NT2/D1 (cell line): ENCODE measurements around the gene SS18L1.

ENCODE experiments used
- YY1 ChIP-seq: IDR thresholded peaks from 2 replicates; pipeline ENCODE4 v1.6.1; 2011; ENCODE audit not compliant: insufficient read length, insufficient read depth
- ZNF274 ChIP-seq: IDR thresholded peaks from 2 replicates; pipeline ENCODE4 v1.6.1; 2011; ENCODE audit warnings: mild to moderate bottlenecking, low read depth, low read length

DNA sequence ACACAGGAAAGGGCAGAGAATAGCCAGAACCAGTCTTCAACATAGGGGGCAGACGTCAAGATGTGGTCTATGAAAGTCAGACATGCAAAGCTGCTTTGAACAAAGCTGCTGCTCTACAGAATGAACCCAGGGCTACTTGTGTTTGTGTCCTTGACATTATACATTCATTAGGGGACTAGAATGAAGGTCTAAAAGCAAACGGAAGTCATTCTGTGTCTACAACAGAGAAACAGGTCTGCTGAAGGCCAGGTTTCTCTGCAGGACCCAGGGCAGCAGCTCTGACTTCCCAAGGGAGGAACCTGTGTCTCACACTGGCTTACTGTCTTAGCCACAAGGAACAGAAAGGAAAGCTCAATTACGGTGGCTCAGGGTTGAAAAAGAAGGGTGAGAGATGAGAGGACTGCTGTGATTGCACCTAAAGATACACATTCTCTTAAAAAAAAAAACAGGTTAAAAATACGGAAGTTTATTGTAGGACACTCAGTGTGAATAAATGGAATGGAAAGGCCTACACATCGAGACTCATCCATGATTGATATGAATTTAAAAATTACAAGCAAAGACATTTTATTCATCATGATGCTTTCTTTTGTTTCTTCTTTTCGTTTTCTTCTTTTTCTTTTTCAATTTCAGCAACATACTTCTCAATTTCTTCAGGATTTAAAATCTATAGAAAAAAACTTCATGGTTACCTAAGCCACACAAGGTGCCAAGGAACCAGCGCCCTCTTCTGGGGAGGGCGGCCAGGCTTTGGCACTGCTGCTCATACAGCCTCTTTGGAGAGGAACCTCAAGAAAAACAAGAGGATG is 7.1 kb upstream of the SS18L1 start:
- TF ChIP-seq YY1: no peak
- no peak for TF ChIP-seq ZNF274
